MM.1S (cell line): Measurements from ENCODE around the gene UBE3A.

ENCODE experiments used
- EZH2 ChIP-seq: fragments of 300-600 bp; sonication (generic); optimal IDR thresholded peaks from 2 replicates; pipeline ENCODE3; 2017; ENCODE audit warnings: low read depth, mild to moderate bottlenecking, antibody characterized with exemption, low read length, mixed read lengths
- EZH2phosphoT487 ChIP-seq: fragments of 300-600 bp; sonication (generic); IDR thresholded peaks from 2 replicates; pipeline ENCODE4 v1.6.1; 2018; ENCODE audit warnings: antibody characterized with exemption, low read length
- TF ChIP-seq, protein P1 (sequence below): fragments of 300-600 bp; sonication (generic); IDR thresholded peaks from 2 replicates; pipeline ENCODE4 v1.5.1; 2016; ENCODE audit warnings: antibody characterized with exemption, low read length, mixed read lengths

DNA sequence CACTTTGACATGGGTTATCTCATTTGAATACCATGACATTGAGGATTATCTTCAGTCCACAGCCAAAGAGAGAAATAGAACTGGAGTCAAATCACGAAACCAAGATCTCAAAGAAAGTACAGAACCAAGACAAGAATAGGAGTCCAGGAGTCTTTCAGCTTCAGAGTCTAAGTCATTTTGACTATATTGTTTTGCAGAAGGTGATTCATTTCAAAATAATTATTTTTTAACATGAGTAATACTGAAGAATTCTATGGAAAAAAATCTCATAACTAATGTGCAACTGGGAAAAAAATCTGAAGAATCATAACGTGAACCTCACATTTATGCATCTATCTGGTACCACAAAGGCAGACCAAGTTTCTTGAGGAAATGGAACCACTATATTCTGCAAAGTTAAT lies 60.3 kb downstream of the UBE3A start:
- TF ChIP-seq, protein P1, sequence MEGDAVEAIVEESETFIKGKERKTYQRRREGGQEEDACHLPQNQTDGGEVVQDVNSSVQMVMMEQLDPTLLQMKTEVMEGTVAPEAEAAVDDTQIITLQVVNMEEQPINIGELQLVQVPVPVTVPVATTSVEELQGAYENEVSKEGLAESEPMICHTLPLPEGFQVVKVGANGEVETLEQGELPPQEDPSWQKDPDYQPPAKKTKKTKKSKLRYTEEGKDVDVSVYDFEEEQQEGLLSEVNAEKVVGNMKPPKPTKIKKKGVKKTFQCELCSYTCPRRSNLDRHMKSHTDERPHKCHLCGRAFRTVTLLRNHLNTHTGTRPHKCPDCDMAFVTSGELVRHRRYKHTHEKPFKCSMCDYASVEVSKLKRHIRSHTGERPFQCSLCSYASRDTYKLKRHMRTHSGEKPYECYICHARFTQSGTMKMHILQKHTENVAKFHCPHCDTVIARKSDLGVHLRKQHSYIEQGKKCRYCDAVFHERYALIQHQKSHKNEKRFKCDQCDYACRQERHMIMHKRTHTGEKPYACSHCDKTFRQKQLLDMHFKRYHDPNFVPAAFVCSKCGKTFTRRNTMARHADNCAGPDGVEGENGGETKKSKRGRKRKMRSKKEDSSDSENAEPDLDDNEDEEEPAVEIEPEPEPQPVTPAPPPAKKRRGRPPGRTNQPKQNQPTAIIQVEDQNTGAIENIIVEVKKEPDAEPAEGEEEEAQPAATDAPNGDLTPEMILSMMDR: no peak
- TF ChIP-seq EZH2 (no peak), EZH2phosphoT487 (no peak)
